SK-N-SH treated with all-trans-retinoic acid at 6 μM for 48 hours (cell line): Measurements from ENCODE around the gene PITPNC1.

Experiments
- ARNTL ChIP-seq: fragments of 450-650 bp; formaldehyde crosslinking; IDR thresholded peaks from 2 replicates; pipeline ENCODE4 v1.5.0; 2020; ENCODE audit warnings: low read depth, mild to moderate bottlenecking, moderate library complexity, borderline replicate concordance
- ISL1 ChIP-seq: fragments of 250-450 bp; sonication (Bioruptor Pico); IDR thresholded peaks from 2 replicates; pipeline ENCODE4 v2.1.2; 2022; ENCODE audit warnings: mild to moderate bottlenecking, moderate library complexity
- OSR1 ChIP-seq: fragments of 250-450 bp; sonication (Bioruptor Pico); IDR thresholded peaks from 2 replicates; pipeline ENCODE4 v1.8.0; 2022; ENCODE audit warnings: moderate library complexity, mild to moderate bottlenecking, inconsistent platforms
- PATZ1 ChIP-seq: fragments of 250-450 bp; sonication (Bioruptor Pico); IDR thresholded peaks from 2 replicates; pipeline ENCODE4 v1.8.0; 2020; ENCODE audit warnings: mild to moderate bottlenecking, moderate library complexity, borderline replicate concordance
- POU6F1 ChIP-seq: fragments of 250-450 bp; sonication (Bioruptor Pico); IDR thresholded peaks from 2 replicates; pipeline ENCODE4 v1.8.0; 2021; ENCODE audit warnings: low read depth, mild to moderate bottlenecking, moderate library complexity, borderline replicate concordance
- RARB ChIP-seq: fragments of 250-450 bp; sonication (Bioruptor Pico); IDR thresholded peaks from 2 replicates; pipeline ENCODE4 v1.8.0; 2021; ENCODE audit warnings: mild to moderate bottlenecking, moderate library complexity
- SNAI2 ChIP-seq: fragments of 250-450 bp; sonication (Bioruptor Pico); IDR thresholded peaks from 2 replicates; pipeline ENCODE4 v1.5.0; 2020; ENCODE audit warnings: mild to moderate bottlenecking, moderate library complexity
- TOX ChIP-seq: fragments of 250-450 bp; sonication (Bioruptor Pico); IDR thresholded peaks from 2 replicates; pipeline ENCODE4 v1.8.0; 2021; ENCODE audit warnings: mild to moderate bottlenecking, moderate library complexity, borderline replicate concordance
- ZFP3 ChIP-seq: fragments of 250-450 bp; sonication (Bioruptor Pico); IDR thresholded peaks from 2 replicates; pipeline ENCODE4 v1.5.0; 2020; ENCODE audit warnings: mild to moderate bottlenecking, moderate library complexity
- ZFP30 ChIP-seq: fragments of 450-650 bp; formaldehyde crosslinking; IDR thresholded peaks from 2 replicates; pipeline ENCODE4 v1.5.0; 2022; ENCODE audit warnings: mild to moderate bottlenecking, moderate library complexity

GRCh38 chr17:67742025-67742424 lies 364.9 kb downstream of the PITPNC1 start:
- TF ChIP-seq ZFP30 (CRISPR knock-in tag) = no peak
- TF ChIP-seq ZFP3 (CRISPR knock-in tag) = no peak
- no peak for TF ChIP-seq SNAI2 (CRISPR knock-in tag)
- TF ChIP-seq RARB (CRISPR knock-in tag) = no peak
- no peak for TF ChIP-seq TOX
- TF ChIP-seq ARNTL (CRISPR knock-in tag) = no peak
- no peak for TF ChIP-seq PATZ1 (CRISPR knock-in tag)
- TF ChIP-seq ISL1 (CRISPR knock-in tag) = no peak
- no peak for TF ChIP-seq POU6F1
- no peak for TF ChIP-seq OSR1 (CRISPR knock-in tag)
